WERI-Rb-1 (cell line): ENCODE measurements around the gene FGD5.
A peak's percentile ranks its signal among the peaks of the same experiment; 100 is the strongest.

ENCODE experiments used
- DNase-seq: peaks from one replicate; pipeline ENCODE4 v3.0.0-alpha.2; 2020
- H3K27ac ChIP-seq: fragments of 250-450 bp; sonication (Bioruptor Pico); 2 replicates; pipeline ENCODE4 v1.5.1; 2020; ENCODE audit warnings: mild to moderate bottlenecking, moderate library complexity
- H3K27me3 ChIP-seq: fragments of 250-450 bp; sonication (Bioruptor Pico); 2 replicates; pipeline ENCODE4 v1.5.1; 2021; ENCODE audit warnings: mild to moderate bottlenecking, low read depth, moderate library complexity; ENCODE audit not compliant: insufficient read depth, severe bottlenecking
- H3K36me3 ChIP-seq: fragments of 250-450 bp; sonication (Bioruptor Pico); 2 replicates; pipeline ENCODE4 v1.5.1; 2020; ENCODE audit warnings: mild to moderate bottlenecking, moderate library complexity
- H3K4me3 ChIP-seq: 2 replicates; pipeline ENCODE4 v1.5.1; 2011; ENCODE audit warnings: low read depth, mild to moderate bottlenecking, control low read depth, low read length
- H3K9me3 ChIP-seq: fragments of 250-450 bp; sonication (Bioruptor Pico); 2 replicates; pipeline ENCODE4 v1.5.1; 2021; ENCODE audit warnings: mild to moderate bottlenecking, moderate library complexity; ENCODE audit not compliant: severe bottlenecking
- TF ChIP-seq, protein P1 (sequence below): IDR thresholded peaks from 2 replicates; pipeline ENCODE4 v1.5.1; 2011; ENCODE audit warnings: low read depth, mild to moderate bottlenecking, control low read depth, inconsistent platforms, low read length

FGD5 gene

DNA sequence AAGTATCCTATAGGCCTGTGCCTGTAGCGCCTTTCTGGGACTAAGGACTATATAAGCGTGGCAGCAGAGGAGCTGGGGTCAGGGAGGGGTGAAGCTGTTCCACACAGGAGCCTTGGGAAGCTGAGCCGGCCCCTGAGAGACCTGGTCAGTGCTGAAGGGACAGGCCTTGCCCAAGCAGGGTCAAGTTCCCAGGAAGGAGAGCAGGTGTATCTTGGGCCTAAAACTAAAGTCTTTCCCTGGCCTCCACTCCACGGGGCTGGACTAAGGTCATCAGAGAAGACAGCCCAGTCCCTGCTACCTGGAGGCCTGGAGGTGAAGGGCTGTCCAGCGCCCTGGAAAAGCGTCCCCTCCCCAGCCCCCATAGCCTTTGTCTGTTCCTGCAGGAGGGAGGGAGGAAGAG, 104.7 kb downstream of the FGD5 start:
- no peak for DNase-seq
- Histone ChIP-seq H3K36me3 (no peaks in the 10 kb centered on the region), H3K27me3 (peaks cover 11% of the 10 kb centered on the region), H3K4me3 (no peak overlapping the region), H3K9me3 (no peaks in the 10 kb centered on the region), H3K27ac (no peak overlapping the region)
- TF ChIP-seq, protein P1, sequence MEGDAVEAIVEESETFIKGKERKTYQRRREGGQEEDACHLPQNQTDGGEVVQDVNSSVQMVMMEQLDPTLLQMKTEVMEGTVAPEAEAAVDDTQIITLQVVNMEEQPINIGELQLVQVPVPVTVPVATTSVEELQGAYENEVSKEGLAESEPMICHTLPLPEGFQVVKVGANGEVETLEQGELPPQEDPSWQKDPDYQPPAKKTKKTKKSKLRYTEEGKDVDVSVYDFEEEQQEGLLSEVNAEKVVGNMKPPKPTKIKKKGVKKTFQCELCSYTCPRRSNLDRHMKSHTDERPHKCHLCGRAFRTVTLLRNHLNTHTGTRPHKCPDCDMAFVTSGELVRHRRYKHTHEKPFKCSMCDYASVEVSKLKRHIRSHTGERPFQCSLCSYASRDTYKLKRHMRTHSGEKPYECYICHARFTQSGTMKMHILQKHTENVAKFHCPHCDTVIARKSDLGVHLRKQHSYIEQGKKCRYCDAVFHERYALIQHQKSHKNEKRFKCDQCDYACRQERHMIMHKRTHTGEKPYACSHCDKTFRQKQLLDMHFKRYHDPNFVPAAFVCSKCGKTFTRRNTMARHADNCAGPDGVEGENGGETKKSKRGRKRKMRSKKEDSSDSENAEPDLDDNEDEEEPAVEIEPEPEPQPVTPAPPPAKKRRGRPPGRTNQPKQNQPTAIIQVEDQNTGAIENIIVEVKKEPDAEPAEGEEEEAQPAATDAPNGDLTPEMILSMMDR = no peak

DNA sequence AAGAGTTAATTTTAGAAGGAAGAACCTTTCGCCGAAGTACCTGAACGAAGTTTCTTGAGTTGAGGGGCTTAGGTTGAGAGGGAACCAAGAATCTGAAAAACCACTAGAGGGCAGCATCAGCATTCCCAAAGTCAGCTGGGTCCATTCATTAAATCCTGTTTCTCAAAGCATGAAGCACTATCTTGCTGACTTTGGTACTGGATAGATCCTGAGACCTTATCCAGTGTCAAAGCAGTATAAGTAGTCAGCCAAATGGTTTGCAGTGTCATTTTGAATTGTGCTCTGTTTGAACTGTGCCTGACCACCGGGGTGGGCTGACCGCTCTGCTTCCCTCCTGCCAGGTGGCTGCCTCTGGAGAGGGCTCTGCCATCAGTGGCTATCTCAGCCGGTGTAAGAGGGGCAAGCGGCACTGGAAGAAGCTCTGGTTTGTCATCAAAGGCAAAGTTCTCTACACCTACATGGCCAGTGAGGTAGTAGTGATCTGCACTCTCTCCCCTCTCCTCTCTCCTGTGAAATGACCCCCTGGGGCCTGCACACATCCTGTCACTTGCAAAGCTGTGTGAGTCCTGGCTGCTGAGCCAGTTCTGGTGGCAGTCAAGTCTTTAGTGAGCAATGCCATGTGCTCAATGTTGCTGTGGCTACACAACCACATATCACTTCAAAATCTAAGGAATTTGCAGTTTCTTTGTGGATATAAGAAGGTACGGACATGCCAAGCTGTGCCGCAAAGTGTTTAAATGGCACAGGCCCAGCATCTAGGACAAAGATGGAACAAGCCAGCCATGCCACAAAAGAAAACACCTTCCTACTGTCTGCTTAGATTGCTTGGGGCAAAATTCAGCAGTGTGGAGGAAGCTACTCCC, 107.2 kb downstream of the FGD5 start:
- Histone ChIP-seq H3K27ac (no peak overlapping the region), H3K27me3 (peaks cover 3% of the 10 kb centered on the region), H3K36me3 (no peaks in the 10 kb centered on the region), H3K9me3 (no peaks in the 10 kb centered on the region), H3K4me3 (no peak overlapping the region)
- peak; percentile 50 for DNase-seq
- TF ChIP-seq, protein P1 = peak; percentile 78

DNA sequence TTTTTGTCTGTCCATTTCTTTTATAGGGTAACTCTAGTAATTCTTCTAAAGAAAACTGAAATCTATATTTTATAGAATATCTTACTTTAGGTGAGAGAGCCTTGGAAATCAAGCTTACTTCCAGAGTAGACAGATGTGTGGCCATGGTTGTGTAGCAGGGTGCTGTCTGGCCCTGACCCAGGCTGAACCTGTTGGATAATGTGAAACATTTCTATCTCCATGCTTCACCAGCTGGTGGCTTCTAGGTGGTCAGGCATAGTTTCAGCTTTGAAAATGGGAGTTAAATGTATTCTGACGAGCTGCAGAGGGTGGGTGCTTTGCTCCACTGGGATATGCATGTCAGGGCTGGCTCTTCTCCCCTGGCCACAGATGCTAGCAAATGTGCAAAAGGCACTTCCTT, 107.8 kb downstream of the FGD5 start:
- no peak for DNase-seq
- H3K27ac ChIP-seq = no peak overlapping the region
- H3K36me3 ChIP-seq = no peaks in the 10 kb centered on the region
- TF ChIP-seq, protein P1 = no peak
- no peak overlapping the region for H3K4me3 ChIP-seq
- H3K27me3 ChIP-seq = peaks cover 3% of the 10 kb centered on the region
- H3K9me3 ChIP-seq = no peaks in the 10 kb centered on the region

DNA sequence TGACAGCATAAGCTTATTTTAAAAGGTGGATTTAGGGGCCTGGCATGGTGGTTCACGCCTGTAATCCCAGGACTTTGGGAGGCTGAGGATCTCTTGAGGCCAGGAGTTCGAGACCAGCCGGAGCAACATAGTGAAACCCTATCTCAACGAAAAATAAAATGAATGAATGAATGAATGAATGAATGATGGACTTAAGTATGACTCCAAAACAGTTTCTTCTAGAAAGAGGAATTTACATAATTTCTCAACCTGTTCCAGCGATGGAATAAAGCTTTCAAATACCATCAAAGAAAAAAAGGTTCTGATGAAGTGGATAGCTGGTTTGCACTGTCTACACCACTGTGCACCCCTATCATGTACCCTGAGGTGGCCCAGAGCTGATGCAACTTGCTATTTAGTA, 108.5 kb downstream of the FGD5 start:
- H3K27ac ChIP-seq = no peak overlapping the region
- no peaks in the 10 kb centered on the region for H3K36me3 ChIP-seq
- peaks cover 3% of the 10 kb centered on the region for H3K27me3 ChIP-seq

DNA sequence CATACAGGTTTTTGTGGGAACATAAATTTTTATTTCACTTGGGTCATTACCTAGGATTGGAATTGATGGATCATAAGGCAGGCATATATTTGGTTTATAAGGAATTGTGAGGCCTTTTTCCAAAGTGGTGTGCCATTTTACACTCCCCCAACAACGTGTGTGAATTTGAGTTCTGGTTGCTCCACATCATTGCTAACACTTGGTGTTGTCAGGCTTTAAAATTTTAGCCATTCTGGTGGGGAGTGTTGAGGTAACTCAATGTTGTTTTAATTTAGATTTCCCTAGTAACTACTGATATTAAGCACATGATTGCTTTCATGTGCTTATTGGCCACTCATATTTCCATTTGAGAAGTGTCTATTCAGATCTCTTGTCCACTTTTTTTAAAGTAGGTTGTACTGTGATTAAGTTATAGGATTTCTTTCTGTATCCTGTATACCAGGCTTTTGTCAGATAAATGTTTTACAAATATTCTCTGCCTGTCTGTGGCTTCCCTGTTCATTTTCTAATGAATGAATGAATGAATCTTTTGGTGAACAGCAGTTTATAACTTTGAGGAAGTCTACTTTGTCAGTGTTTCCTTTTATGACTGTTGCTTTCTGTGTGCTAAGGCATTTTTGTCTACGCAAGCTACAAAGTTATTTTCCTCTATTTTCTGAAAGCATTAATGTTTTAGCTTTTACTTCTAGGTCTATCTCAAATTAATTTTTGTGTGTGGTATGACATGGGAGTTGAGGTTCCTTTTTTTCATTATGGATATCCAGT, 110.7 kb downstream of the FGD5 start:
- H3K27me3 ChIP-seq = peaks cover under 1% of the 10 kb centered on the region
- no peaks in the 10 kb centered on the region for H3K9me3 ChIP-seq
- H3K27ac ChIP-seq = no peak overlapping the region
- H3K4me3 ChIP-seq = no peak overlapping the region
- TF ChIP-seq, protein P1 = no peak
- H3K36me3 ChIP-seq = no peaks in the 10 kb centered on the region
- no peak for DNase-seq

More for the DNA sequence above, 108.5 kb downstream of the FGD5 start:
- Histone ChIP-seq H3K4me3 (no peak overlapping the region), H3K9me3 (no peaks in the 10 kb centered on the region)
- DNase-seq = no peak
- TF ChIP-seq, protein P1 = no peak
